Measurements from ENCODE around the gene CYP3A5.
A peak's percentile ranks its signal among the peaks of the same experiment; 100 is the strongest.

The CYP3A5 gene

GRCh38 chr7:99618726-99619125 lies 61.1 kb downstream of the CYP3A5 start:
- peak overlapping the region; percentile 97 for H3K4me2 ChIP-seq (ENCODE audit: insufficient read depth, low read length)
- peaks cover 6% of the 10 kb centered on the region; the same call in 1 of the 2 replicates for H4K20me1 ChIP-seq (ENCODE audit: insufficient read depth, low read length)
- peak overlapping the region in 1 of 2 experiments; percentile 68; a peak in 1 of 4 replicates for H3K4me3 ChIP-seq (ENCODE audit: low read depth in 1 of 2, low read length in 2 of 2)
- H3K9ac ChIP-seq (ENCODE audit: low read depth, low read length) = peak overlapping the region; percentile 79; the same call in 1 of the 2 replicates
- ATAC-seq (ENCODE audit: insufficient read depth, low read depth) (no peak), DNase-seq (no peak)
- peaks cover 76% of the 10 kb centered on the region for H3K4me1 ChIP-seq (ENCODE audit: insufficient read depth, low read length)
- no peak for TF ChIP-seq EZH2 (IDR thresholded peaks at IDR 0.05; ENCODE audit: borderline replicate concordance, low read depth, low read length, severe bottlenecking)
- no peak for TF ChIP-seq CTCF (IDR thresholded peaks at IDR 0.05; ENCODE audit: borderline replicate concordance, extremely low read depth, low read length, poor library complexity, severe bottlenecking)
- H3K36me3 ChIP-seq (ENCODE audit: insufficient read depth, low read length) = peaks cover 66% of the 10 kb centered on the region
- H3K27ac ChIP-seq (ENCODE audit: low read length) = peak overlapping the region; percentile 87; the same call in 1 of the 2 replicates
- H3K27me3 ChIP-seq (ENCODE audit: insufficient read depth, low read length, poor library complexity) = no peaks in the 10 kb centered on the region
- H2AFZ ChIP-seq (ENCODE audit: low read depth, low read length) = no peak overlapping the region
- H3K9me3 ChIP-seq (ENCODE audit: insufficient read depth, low read length, severe bottlenecking) = no peaks in the 10 kb centered on the region
- H3K79me2 ChIP-seq (ENCODE audit: insufficient read depth, low read length) = peaks cover 56% of the 10 kb centered on the region

GRCh38 chr7:99617192-99617781 lies 62.5 kb downstream of the CYP3A5 start:
- TF ChIP-seq EZH2 (IDR thresholded peaks at IDR 0.05; ENCODE audit: borderline replicate concordance, low read depth, low read length, severe bottlenecking) = no peak
- Histone ChIP-seq H3K27ac (ENCODE audit: low read length) (peak overlapping the region; percentile 87), H3K27me3 (ENCODE audit: insufficient read depth, low read length, poor library complexity) (no peaks in the 10 kb centered on the region), H3K36me3 (ENCODE audit: insufficient read depth, low read length) (peaks cover 52% of the 10 kb centered on the region), H3K4me1 (ENCODE audit: insufficient read depth, low read length) (peaks cover 62% of the 10 kb centered on the region), H3K9ac (ENCODE audit: low read depth, low read length) (peak overlapping the region; percentile 79), H3K4me3 (ENCODE audit: low read depth in 1 of 2, low read length in 2 of 2) (peak overlapping the region; percentile 68 to 88), H2AFZ (ENCODE audit: low read depth, low read length) (peak overlapping the region; percentile 100; the same call in 1 of the 2 replicates), H3K79me2 (ENCODE audit: insufficient read depth, low read length) (peaks cover 56% of the 10 kb centered on the region), H3K9me3 (ENCODE audit: insufficient read depth, low read length, severe bottlenecking) (no peaks in the 10 kb centered on the region), H4K20me1 (ENCODE audit: insufficient read depth, low read length) (peaks cover 6% of the 10 kb centered on the region; the same call in 1 of the 2 replicates), H3K4me2 (ENCODE audit: insufficient read depth, low read length) (peak overlapping the region; percentile 97)
- DNase-seq (no peak), ATAC-seq (ENCODE audit: insufficient read depth, low read depth) (no peak; the same call in 2 of the 3 replicates)

GRCh38 chr7:99616359-99617191 lies 63.2 kb downstream of the CYP3A5 start, which contains the start of gene ZSCAN25:
Gene ZSCAN25, plus strand, starts transcription at chr7:99616946. Its CDS starts 2,661 bp downstream, at chr7:99619607.
- Histone ChIP-seq H4K20me1 (ENCODE audit: insufficient read depth, low read length) (peaks cover 6% of the 10 kb centered on the region; the same call in 1 of the 2 replicates), H3K36me3 (ENCODE audit: insufficient read depth, low read length) (peaks cover 45% of the 10 kb centered on the region), H2AFZ (ENCODE audit: low read depth, low read length) (peak within 1 kb of the TSS; percentile 100), H3K4me3 (ENCODE audit: low read depth in 1 of 2, low read length in 2 of 2) (peak within 1 kb of the TSS; percentile 68 to 88), H3K9ac (ENCODE audit: low read depth, low read length) (peak within 1 kb of the TSS; percentile 79), H3K9me3 (ENCODE audit: insufficient read depth, low read length, severe bottlenecking) (no peaks in the 10 kb centered on the region), H3K79me2 (ENCODE audit: insufficient read depth, low read length) (peaks cover 56% of the 10 kb centered on the region), H3K4me1 (ENCODE audit: insufficient read depth, low read length) (peaks cover 55% of the 10 kb centered on the region), H3K4me2 (ENCODE audit: insufficient read depth, low read length) (peak within 1 kb of the TSS; percentile 97), H3K27me3 (ENCODE audit: insufficient read depth, low read length, poor library complexity) (no peaks in the 10 kb centered on the region), H3K27ac (ENCODE audit: low read length) (peak within 1 kb of the TSS; percentile 87)
- TF ChIP-seq CTCF (IDR thresholded peaks at IDR 0.05; ENCODE audit: borderline replicate concordance, extremely low read depth, low read length, poor library complexity, severe bottlenecking) = peak; percentile 54
- TF ChIP-seq EZH2 (IDR thresholded peaks at IDR 0.05; ENCODE audit: borderline replicate concordance, low read depth, low read length, severe bottlenecking) = no peak
- ATAC-seq (ENCODE audit: insufficient read depth, low read depth) = peak; percentile 95
- peak; percentile 92 for DNase-seq
